SK-N-SH (cell line): ENCODE measurements around the gene ZNF33B. TPM values are rescaled to one million over a fixed set of nuclear protein-coding genes. Genes with fewer than 3 reads are reported as not detected.

ENCODE experiments used
- CTCF ChIA-PET: fragments of 300-600, 350-600 bp; formaldehyde crosslinking; extraction: SDS; loops from one replicate; lab custom pipeline; 2021; lab: Yijun Ruan, JAX
- POLR2A ChIA-PET: fragments of 350-600 bp; sonication (Branson Sonifier 250); formaldehyde crosslinking; extraction: SDS; loops from one replicate; lab custom pipeline; 2020; ENCODE audit warnings: antibody characterized with exemption, inconsistent platforms; lab: Yijun Ruan, JAX
- DNase-seq: peaks from one replicate; pipeline ENCODE4 v3.0.0; 2012
- H2AFZ ChIP-seq: fragments of 200-600 bp; sonication (generic); 2 replicates; pipeline ENCODE4 v1.8.1; 2016; ENCODE audit warnings: antibody characterized with exemption, mild to moderate bottlenecking, low read depth
- H3F3A ChIP-seq: fragments of 200-600 bp; sonication (generic); replicated peaks from 2 replicates; pipeline ENCODE3; 2016; ENCODE audit warnings: antibody characterized with exemption, mild to moderate bottlenecking; ENCODE audit not compliant: insufficient read depth
- H3K27ac ChIP-seq, 2 experiments: fragments of 200-500 bp in 1 of 2; fragments of 200-600 bp in 1 of 2; sonication (Bioruptor generic) in 1 of 2; sonication (generic), shearing (Covaris generic) in 1 of 2; 2 replicates each; pipeline versions ENCODE4 v1.5.1 to v1.6.1; 2014 to 2016; ENCODE audit warnings: low read depth in 2 of 2, inconsistent platforms in 1 of 2, low read length in 1 of 2, mild to moderate bottlenecking in 1 of 2, mixed read lengths in 1 of 2
- H3K27me3 ChIP-seq: fragments of 200-600 bp; sonication (generic), shearing (Covaris generic); 2 replicates; pipeline ENCODE4 v1.6.1; 2016; ENCODE audit warnings: mixed run types; ENCODE audit not compliant: insufficient read depth
- H3K36me3 ChIP-seq, 2 experiments: fragments of 200-500 bp in 1 of 2; fragments of 200-600 bp in 1 of 2; sonication (Bioruptor generic) in 1 of 2; sonication (generic) in 1 of 2; replicated peaks in 1 of 2; 2 replicates each; pipeline versions ENCODE3 to v1.5.1; 2014 to 2016; ENCODE audit warnings: low read length in 1 of 2, mild to moderate bottlenecking in 1 of 2; ENCODE audit not compliant: insufficient read depth in 2 of 2, control insufficient read depth in 1 of 2
- H3K4me1 ChIP-seq, 2 experiments: fragments of 200-500 bp in 1 of 2; fragments of 200-600 bp in 1 of 2; sonication (Bioruptor generic) in 1 of 2; sonication (generic), shearing (Covaris generic) in 1 of 2; 2 replicates each; pipeline versions ENCODE4 v1.5.1 to v1.6.1; 2014 to 2016; ENCODE audit warnings: low read depth in 1 of 2, low read length in 1 of 2, mixed run types in 1 of 2; ENCODE audit not compliant: insufficient read depth in 2 of 2, control insufficient read depth in 1 of 2
- H3K4me2 ChIP-seq: fragments of 200-600 bp; sonication (generic), shearing (Covaris generic); 2 replicates; pipeline ENCODE4 v1.6.1; 2017; ENCODE audit warnings: mixed run types
- H3K4me3 ChIP-seq, 2 experiments: fragments of 200-500 bp in 1 of 2; fragments of 200-600 bp in 1 of 2; sonication (Bioruptor generic) in 1 of 2; sonication (generic), shearing (Covaris generic) in 1 of 2; 2 replicates each; pipeline versions ENCODE4 v1.5.1 to v1.8.1; 2014 to 2016; ENCODE audit warnings: low read depth in 2 of 2, inconsistent platforms in 1 of 2, low read length in 1 of 2, mild to moderate bottlenecking in 1 of 2, mixed read lengths in 1 of 2, moderate library complexity in 1 of 2
- H3K79me2 ChIP-seq: fragments of 200-600 bp; sonication (generic); 2 replicates; pipeline ENCODE4 v1.8.1; 2017; ENCODE audit warnings: mild to moderate bottlenecking; ENCODE audit not compliant: insufficient read depth
- H3K9ac ChIP-seq: fragments of 200-600 bp; sonication (generic); 2 replicates; pipeline ENCODE4 v1.6.1; 2017; ENCODE audit warnings: mixed run types
- H3K9me2 ChIP-seq: fragments of 200-600 bp; sonication (generic); 2 replicates; pipeline ENCODE4 v1.6.1; 2017; ENCODE audit warnings: mixed run types
- H3K9me3 ChIP-seq: fragments of 200-600 bp; sonication (generic); 2 replicates; pipeline ENCODE4 v1.6.1; 2017; ENCODE audit warnings: mixed run types, mild to moderate bottlenecking, moderate library complexity
- H4K20me1 ChIP-seq: fragments of 200-600 bp; sonication (generic); 2 replicates; pipeline ENCODE4 v1.6.1; 2017; ENCODE audit warnings: mild to moderate bottlenecking, mixed run types; ENCODE audit not compliant: insufficient read depth
- FOXM1 ChIP-seq: IDR thresholded peaks from 2 replicates; pipeline ENCODE4 v1.4.0; 2012; ENCODE audit warnings: low read depth, mild to moderate bottlenecking
- JUND ChIP-seq: IDR thresholded peaks from 2 replicates; pipeline ENCODE4 v1.4.0; 2012
- MEF2A ChIP-seq: IDR thresholded peaks from 2 replicates; pipeline ENCODE4 v1.4.0; 2012; ENCODE audit warnings: low read depth, borderline replicate concordance
- MXI1 ChIP-seq: IDR thresholded peaks from 2 replicates; pipeline ENCODE4 v1.6.1; 2012; ENCODE audit warnings: mild to moderate bottlenecking, low read depth, low read length, improper control_type of control experiment
- POLR2AphosphoS5 ChIP-seq: IDR thresholded peaks from 2 replicates; pipeline ENCODE4 v1.6.1; 2012; ENCODE audit warnings: low read depth, low read length
- RCOR1 ChIP-seq: fragments of 150-350 bp; IDR thresholded peaks from 2 replicates; pipeline ENCODE4 v1.6.1; 2017; ENCODE audit warnings: antibody characterized with exemption, low read length
- RFX5 ChIP-seq: IDR thresholded peaks from 2 replicates; pipeline ENCODE4 v1.6.1; 2012; ENCODE audit warnings: mild to moderate bottlenecking, improper control_type of control experiment, low read length
- WGBS: methylation state at CpG from one replicate; pipeline ENCODE4 v1.1.6; 2017; ENCODE audit warnings: low lambda C conversion rate; 5-methylcytosine and 5-hydroxymethylcytosine counted together
- polyA plus RNA-seq, 3 experiments: library from polyadenylated mRNA; depleted of rRNA; stranded (reverse); fragments of >200 nt; gene quantifications; 2 replicates each; pipeline ENCODE4 v1.2.3, GENCODE V29; 2012
- TF ChIP-seq, protein P1 (sequence below): IDR thresholded peaks from 2 replicates; pipeline ENCODE4 v1.4.0; 2012; ENCODE audit warnings: low read depth
- TF ChIP-seq, protein P2 (sequence below): IDR thresholded peaks from 2 replicates; pipeline ENCODE4; 2012
- TF ChIP-seq, protein P3 (sequence below): IDR thresholded peaks from 2 replicates; pipeline ENCODE4 v1.4.0; 2012; ENCODE audit warnings: low read depth, borderline replicate concordance

ZNF33B gene
- polyA plus RNA-seq, 1 of the 3 experiments (the other 2 are of a cell fraction) = 5.6 TPM

DNA sequence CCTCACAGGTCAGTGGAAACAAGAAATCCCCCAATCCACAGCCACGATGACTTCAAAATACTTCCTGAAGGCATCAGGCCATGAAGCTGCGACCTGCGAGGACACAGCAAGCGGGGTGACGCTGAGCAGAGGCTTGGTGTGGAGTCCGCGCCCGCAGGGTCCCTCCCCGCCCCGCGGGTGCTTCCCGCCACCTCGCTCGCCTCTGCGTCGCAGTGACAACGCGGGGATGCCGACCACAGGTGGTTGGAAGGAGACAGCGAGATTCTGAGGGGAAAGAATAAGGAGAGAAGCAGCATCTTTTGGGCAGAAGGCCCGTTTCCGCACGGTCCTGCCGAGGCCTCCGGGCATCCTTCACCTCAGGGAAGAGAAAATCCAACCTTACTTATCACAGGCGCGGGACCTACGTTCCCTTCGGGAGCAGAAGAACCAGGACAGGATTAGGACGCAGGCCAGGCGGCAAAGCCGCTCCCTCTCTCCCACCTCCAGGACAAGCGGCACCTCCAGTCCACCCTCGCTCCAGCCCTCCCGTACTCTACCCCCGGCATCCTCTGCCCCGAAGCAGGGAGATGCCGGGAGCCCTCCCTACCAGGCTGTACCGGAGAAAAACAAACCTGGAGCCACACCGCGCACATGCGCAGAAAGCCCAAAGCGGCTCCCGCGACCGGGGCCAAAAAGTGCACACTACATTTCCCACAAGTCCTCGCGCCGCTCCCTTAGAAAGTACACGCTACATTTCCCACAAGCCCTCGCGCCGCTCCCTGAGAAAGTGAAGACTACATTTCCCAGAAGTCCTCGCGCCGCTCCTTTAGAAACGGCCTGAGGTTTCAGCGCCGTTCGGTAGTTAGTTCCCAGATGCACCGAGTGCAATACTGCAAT lies 85.9 kb downstream of the ZNF33B start (continued):
- TF ChIP-seq RCOR1 = no peak

DNA sequence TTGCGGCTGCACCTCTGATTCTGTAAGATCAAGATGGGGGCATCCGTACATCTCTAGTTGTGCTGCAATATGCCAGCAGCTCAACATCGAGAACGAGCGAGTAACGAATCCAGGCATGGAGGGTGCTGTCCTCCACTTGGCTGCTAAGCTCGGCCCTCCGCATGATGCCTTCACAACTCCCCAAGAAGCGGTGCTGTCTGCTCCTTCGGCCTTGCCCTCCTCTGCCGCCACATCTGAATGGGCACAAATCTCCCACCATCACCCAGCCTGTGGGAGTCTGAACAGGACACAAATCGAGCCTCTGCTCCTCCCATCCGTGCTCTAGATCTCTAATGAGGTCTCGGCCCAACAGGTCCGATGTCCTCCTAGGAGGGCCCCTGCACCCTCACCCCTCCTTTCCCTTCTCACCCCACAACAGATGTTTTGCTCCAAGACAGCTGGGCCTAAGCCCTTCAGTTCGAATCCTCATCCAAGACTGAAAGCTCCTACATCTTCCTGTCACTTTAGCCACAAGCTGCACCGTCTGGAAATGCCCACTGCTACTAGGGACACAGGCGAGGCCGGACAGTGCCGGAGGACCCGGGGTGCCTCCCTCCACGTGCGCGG lies 86.7 kb downstream of the ZNF33B start:
- WGBS = 30% methylated on average over 24 of the region's 24 CpGs
- Histone ChIP-seq H3K9me2 (no peaks in the 10 kb centered on the region), H3F3A (no peaks in the 10 kb centered on the region), H3K27me3 (no peaks in the 10 kb centered on the region), H3K27ac (peak overlapping the region; percentile 2 to 17; a peak in 3 of 4 replicates), H3K4me2 (peak overlapping the region; percentile 98), H3K9me3 (no peaks in the 10 kb centered on the region), H3K4me3 (peak overlapping the region; percentile 74 to 85), H3K4me1 (peaks cover 0 to 9% of the 10 kb centered on the region in 2 experiments; a peak in 1 of 4 replicates), H3K36me3 (peaks cover 2 to 3% of the 10 kb centered on the region in 2 experiments), H4K20me1 (no peaks in the 10 kb centered on the region), H3K79me2 (peaks cover 15% of the 10 kb centered on the region; the same call in 1 of the 2 replicates)
- DNase-seq = no peak
- CTCF ChIA-PET = no interaction called here
- POLR2A ChIA-PET = no interaction called here
- TF ChIP-seq, protein P1, sequence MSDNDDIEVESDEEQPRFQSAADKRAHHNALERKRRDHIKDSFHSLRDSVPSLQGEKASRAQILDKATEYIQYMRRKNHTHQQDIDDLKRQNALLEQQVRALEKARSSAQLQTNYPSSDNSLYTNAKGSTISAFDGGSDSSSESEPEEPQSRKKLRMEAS = peak; percentile 50; the same call in 1 of the 2 replicates
- TF ChIP-seq MXI1 (peak; percentile 47; the same call in 1 of the 2 replicates), FOXM1 (no peak), RFX5 (no peak)
- TF ChIP-seq, all 33 proteins: peak for 2
- Histone ChIP-seq H2AFZ (peak overlapping the region; percentile 94), H3K9ac (peak overlapping the region; percentile 57)

DNA sequence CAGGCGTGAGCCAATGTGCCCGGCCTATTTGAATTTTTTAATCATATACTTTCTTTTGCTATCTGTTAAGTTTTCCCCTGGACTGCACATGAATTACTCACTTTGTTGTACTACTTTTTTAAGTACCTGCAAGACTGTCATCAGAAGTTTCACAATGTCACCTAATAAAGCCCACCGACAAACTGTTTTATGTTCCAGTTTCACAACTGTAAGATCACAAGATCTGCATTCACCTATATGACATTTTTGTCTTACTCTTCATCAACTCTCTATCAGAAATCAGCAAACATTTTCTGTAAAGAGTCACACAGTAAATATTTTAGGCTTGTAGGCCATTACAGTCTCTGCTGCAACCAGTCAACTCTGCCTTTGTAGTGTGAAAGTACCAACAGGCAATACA lies 88.5 kb downstream of the ZNF33B start:
- Histone ChIP-seq H3K4me1 (peaks cover 0 to 9% of the 10 kb centered on the region in 2 experiments; a peak in 1 of 4 replicates), H3K27me3 (no peaks in the 10 kb centered on the region), H3K4me2 (no peak overlapping the region), H3F3A (no peaks in the 10 kb centered on the region), H3K27ac (no peak overlapping the region), H4K20me1 (no peaks in the 10 kb centered on the region), H3K79me2 (peaks cover 15% of the 10 kb centered on the region; the same call in 1 of the 2 replicates), H3K9me3 (peaks cover 10% of the 10 kb centered on the region), H3K9ac (no peak overlapping the region), H3K9me2 (no peaks in the 10 kb centered on the region), H3K4me3 (no peak overlapping the region), H2AFZ (no peak overlapping the region), H3K36me3 (peaks cover 2 to 8% of the 10 kb centered on the region in 2 experiments)
- CTCF ChIA-PET = no interaction called here
- 96% methylated on average over 3 of the region's 3 CpGs for WGBS
- TF ChIP-seq, protein P2, sequence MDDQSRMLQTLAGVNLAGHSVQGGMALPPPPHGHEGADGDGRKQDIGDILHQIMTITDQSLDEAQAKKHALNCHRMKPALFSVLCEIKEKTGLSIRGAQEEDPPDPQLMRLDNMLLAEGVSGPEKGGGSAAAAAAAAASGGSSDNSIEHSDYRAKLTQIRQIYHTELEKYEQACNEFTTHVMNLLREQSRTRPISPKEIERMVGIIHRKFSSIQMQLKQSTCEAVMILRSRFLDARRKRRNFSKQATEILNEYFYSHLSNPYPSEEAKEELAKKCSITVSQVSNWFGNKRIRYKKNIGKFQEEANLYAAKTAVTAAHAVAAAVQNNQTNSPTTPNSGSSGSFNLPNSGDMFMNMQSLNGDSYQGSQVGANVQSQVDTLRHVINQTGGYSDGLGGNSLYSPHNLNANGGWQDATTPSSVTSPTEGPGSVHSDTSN = no peak
- no peak for TF ChIP-seq JUND
- TF ChIP-seq FOXM1 = no peak
- TF ChIP-seq MEF2A = no peak
- TF ChIP-seq, protein P3, sequence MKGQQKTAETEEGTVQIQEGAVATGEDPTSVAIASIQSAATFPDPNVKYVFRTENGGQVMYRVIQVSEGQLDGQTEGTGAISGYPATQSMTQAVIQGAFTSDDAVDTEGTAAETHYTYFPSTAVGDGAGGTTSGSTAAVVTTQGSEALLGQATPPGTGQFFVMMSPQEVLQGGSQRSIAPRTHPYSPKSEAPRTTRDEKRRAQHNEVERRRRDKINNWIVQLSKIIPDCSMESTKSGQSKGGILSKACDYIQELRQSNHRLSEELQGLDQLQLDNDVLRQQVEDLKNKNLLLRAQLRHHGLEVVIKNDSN = no peak
- TF ChIP-seq POLR2AphosphoS5 = no peak
- DNase-seq = no peak
- POLR2A ChIA-PET = no interaction called here
